Measurements from ENCODE around the gene MBOAT7. TPM values are rescaled to one million over a fixed set of nuclear protein-coding genes. Genes with fewer than 3 reads are reported as not detected.
"Not testable (repeated sequence)": the region's sequence is repeated elsewhere in the genome, so short reads cannot be mapped to it uniquely, and the experiment has no call there.

The MBOAT7 gene
- 10 to 100 TPM; 56.8 to 85.9 (median 80.3) TPM for polyA plus RNA-seq (ENCODE audit: insufficient read length in 3 of 3)
- long read RNA-seq, donor 1, transcript MBOAT7-201 (8 exons, 2,529 nt), result major isoform, 6 of 2,496 reads
- long read RNA-seq, donor 1, partial matches to known transcripts, result 1,490 of 2,496 reads
- long read RNA-seq, donor 1, other reads (novel, unspliced or antisense), result 994 of 2,496 reads
- long read RNA-seq, donor 2, transcript MBOAT7-212 (2 exons, 3,039 nt), result major isoform, 6 of 2,148 reads
- long read RNA-seq, donor 2, partial matches to known transcripts, result 1,287 of 2,148 reads
- long read RNA-seq, donor 2, other reads (novel, unspliced or antisense), result 848 of 2,148 reads
- long read RNA-seq, donor 3, transcript MBOAT7-212 (2 exons, 3,039 nt), result minor isoform, 6 of 3,894 reads
- long read RNA-seq, donor 3, transcript MBOAT7-201 (8 exons, 2,529 nt), result major isoform, 9 of 3,894 reads
- long read RNA-seq, donor 3, partial matches to known transcripts, result 2,114 of 3,894 reads
- long read RNA-seq, donor 3, other reads (novel, unspliced or antisense), result 1,763 of 3,894 reads
- long read RNA-seq, donor 4, transcript MBOAT7-201 (8 exons, 2,529 nt), result major isoform, 11 of 26 reads
- long read RNA-seq, donor 4, partial matches to known transcripts, result 7 of 26 reads
- long read RNA-seq, donor 4, other reads (novel, unspliced or antisense), result 0 of 26 reads
- long read RNA-seq, donor 5, transcript MBOAT7-201 (8 exons, 2,529 nt), result major isoform, 26 of 5,188 reads
- long read RNA-seq, donor 5, partial matches to known transcripts, result 4,641 of 5,188 reads
- long read RNA-seq, donor 5, other reads (novel, unspliced or antisense), result 515 of 5,188 reads
- long read RNA-seq, donor 6, transcript MBOAT7-201 (8 exons, 2,529 nt), result major isoform, 14 of 2,450 reads
- long read RNA-seq, donor 6, partial matches to known transcripts, result 1,505 of 2,450 reads
- long read RNA-seq, donor 6, other reads (novel, unspliced or antisense), result 923 of 2,450 reads
- long read RNA-seq, donor 7, transcript MBOAT7-201 (8 exons, 2,529 nt), result major isoform, 9 of 176 reads
- long read RNA-seq, donor 7, partial matches to known transcripts, result 147 of 176 reads
- long read RNA-seq, donor 7, other reads (novel, unspliced or antisense), result 14 of 176 reads
- long read RNA-seq, donor 8, transcript MBOAT7-201 (8 exons, 2,529 nt), result major isoform, 24 of 4,694 reads
- long read RNA-seq, donor 8, transcript MBOAT7-212 (2 exons, 3,039 nt), result minor isoform, 8 of 4,694 reads
- long read RNA-seq, donor 8, partial matches to known transcripts, result 2,889 of 4,694 reads
- long read RNA-seq, donor 8, other reads (novel, unspliced or antisense), result 1,765 of 4,694 reads
- long read RNA-seq, donor 9, transcript MBOAT7-201 (8 exons, 2,529 nt), result major isoform, 11 of 23 reads
- long read RNA-seq, donor 9, partial matches to known transcripts, result 9 of 23 reads
- long read RNA-seq, donor 9, other reads (novel, unspliced or antisense), result 0 of 23 reads
- long read RNA-seq, donor 10, transcript MBOAT7-212 (2 exons, 3,039 nt), result minor isoform, 7 of 85 reads
- long read RNA-seq, donor 10, transcript MBOAT7-201 (8 exons, 2,529 nt), result major isoform, 12 of 85 reads
- long read RNA-seq, donor 10, partial matches to known transcripts, result 51 of 85 reads
- long read RNA-seq, donor 10, other reads (novel, unspliced or antisense), result 13 of 85 reads
- long read RNA-seq, donor 11, transcript MBOAT7-201 (8 exons, 2,529 nt), result major isoform, 8 of 13 reads
- long read RNA-seq, donor 11, partial matches to known transcripts, result 0 of 13 reads
- long read RNA-seq, donor 11, other reads (novel, unspliced or antisense), result 0 of 13 reads
- long read RNA-seq, donor 12, partial matches to known transcripts, result 9 of 14 reads
- long read RNA-seq, donor 12, other reads (novel, unspliced or antisense), result 0 of 14 reads
- long read RNA-seq, donor 13, transcript MBOAT7-212 (2 exons, 3,039 nt), result major isoform, 9 of 6,161 reads
- long read RNA-seq, donor 13, transcript MBOAT7-201 (8 exons, 2,529 nt), result major isoform, 9 of 6,161 reads
- long read RNA-seq, donor 13, partial matches to known transcripts, result 5,654 of 6,161 reads
- long read RNA-seq, donor 13, other reads (novel, unspliced or antisense), result 483 of 6,161 reads
- long read RNA-seq, donor 14, transcript MBOAT7-201 (8 exons, 2,529 nt), result major isoform, 11 of 3,866 reads
- long read RNA-seq, donor 14, partial matches to known transcripts, result 2,039 of 3,866 reads
- long read RNA-seq, donor 14, other reads (novel, unspliced or antisense), result 1,814 of 3,866 reads
- long read RNA-seq, donor 15, transcript MBOAT7-201 (8 exons, 2,529 nt), result major isoform, 6 of 8 reads
- long read RNA-seq, donor 15, partial matches to known transcripts, result 0 of 8 reads
- long read RNA-seq, donor 15, other reads (novel, unspliced or antisense), result 0 of 8 reads
- long read RNA-seq, donor 16, transcript MBOAT7-212 (2 exons, 3,039 nt), result minor isoform, 8 of 374 reads
- long read RNA-seq, donor 16, transcript MBOAT7-201 (8 exons, 2,529 nt), result major isoform, 34 of 374 reads
- long read RNA-seq, donor 16, transcript MBOAT7-211 (4 exons, 564 nt), result minor isoform, 5 of 374 reads
- long read RNA-seq, donor 16, partial matches to known transcripts, result 260 of 374 reads
- long read RNA-seq, donor 16, other reads (novel, unspliced or antisense), result 60 of 374 reads

- DNase-seq (ENCODE audit: extremely low read depth in 1 of 11, low read depth in 9 of 11, low spot score in 4 of 11), result no peak
Observed at GRCh38 chr19:54189145-54189734, at the start of gene MBOAT7. TSS of gene MBOAT7 (minus strand) at chr19:54189580. CDS start at chr19:54188508, 1,072 bp downstream.

- DNase-seq (ENCODE audit: extremely low read depth in 1 of 11, low read depth in 9 of 11, low spot score in 4 of 11), result no peak
Observed at GRCh38 chr19:54233941-54234340, 44.6 kb upstream of the MBOAT7 start.

GRCh38 chr19:54231077-54231931 is 41.9 kb upstream of the MBOAT7 start:
- DNase-seq (ENCODE audit: extremely low read depth in 1 of 11, low read depth in 9 of 11, low spot score in 4 of 11), result peak in 10 of 11 donors; percentile 45 to 77 (median 67)

GRCh38 chr19:54230031-54230430 is 40.7 kb upstream of the MBOAT7 start:
- DNase-seq (ENCODE audit: extremely low read depth in 1 of 11, low read depth in 9 of 11, low spot score in 4 of 11), result no peak

- no peak for DNase-seq (ENCODE audit: extremely low read depth in 1 of 11, low read depth in 9 of 11, low spot score in 4 of 11)
Observed at GRCh38 chr19:54229146-54229545, 39.8 kb upstream of the MBOAT7 start.

- not testable (repeated sequence) for DNase-seq (ENCODE audit: extremely low read depth in 1 of 11, low read depth in 9 of 11, low spot score in 4 of 11)
Observed at GRCh38 chr19:54224619-54225018, 35.2 kb upstream of the MBOAT7 start.

GRCh38 chr19:54223937-54224281 is 34.5 kb upstream of the MBOAT7 start:
- DNase-seq (ENCODE audit: extremely low read depth in 1 of 11, low read depth in 9 of 11, low spot score in 4 of 11), result not testable (repeated sequence)

- DNase-seq (ENCODE audit: extremely low read depth in 1 of 11, low read depth in 9 of 11, low spot score in 4 of 11), result not testable (repeated sequence)
Observed at GRCh38 chr19:54223277-54223936, 34.0 kb upstream of the MBOAT7 start.

- DNase-seq (ENCODE audit: extremely low read depth in 1 of 11, low read depth in 9 of 11, low spot score in 4 of 11), result not testable (repeated sequence)
Observed at GRCh38 chr19:54222474-54223276, 33.3 kb upstream of the MBOAT7 start, which contains the start of gene LILRB3. TSS of gene LILRB3 (minus strand) at chr19:54223007. CDS start at chr19:54222976, 31 bp downstream.

- not testable (repeated sequence) for DNase-seq (ENCODE audit: extremely low read depth in 1 of 11, low read depth in 9 of 11, low spot score in 4 of 11)
Observed at GRCh38 chr19:54221947-54222346, 32.6 kb upstream of the MBOAT7 start.

GRCh38 chr19:54219702-54220101 is 30.3 kb upstream of the MBOAT7 start:
- not testable (repeated sequence) for DNase-seq (ENCODE audit: extremely low read depth in 1 of 11, low read depth in 9 of 11, low spot score in 4 of 11)

- no peak for DNase-seq (ENCODE audit: extremely low read depth in 1 of 11, low read depth in 9 of 11, low spot score in 4 of 11)
Observed at GRCh38 chr19:54218960-54219661, 29.7 kb upstream of the MBOAT7 start.

- DNase-seq (ENCODE audit: extremely low read depth in 1 of 11, low read depth in 9 of 11, low spot score in 4 of 11), result no peak
Observed at GRCh38 chr19:54218259-54218658, 28.9 kb upstream of the MBOAT7 start.
